Lung (tissue), 12 donors: ENCODE results near the gene CNTNAP2. TPM values are rescaled to one million over a fixed set of nuclear protein-coding genes. Genes with fewer than 3 reads are reported as not detected.

Experiments used
- ATAC-seq: fragments of 200-7000 bp; cut with Tn5 transposase; one replicate; pipeline ENCODE4 v1.9.1; 2020; ENCODE audit warnings: moderate number of reproducible peaks; ENCODE audit not compliant: insufficient read depth, low FRiP score
- DNase-seq, 3 donors: peaks; one replicate each; pipeline ENCODE4 v3.0.0-alpha.2; 2013 to 2017
- H3K27ac ChIP-seq, 2 donors: one replicate each; pipeline ENCODE4 v1.5.1; 2013; ENCODE audit warnings: mild to moderate bottlenecking in 2 of 2, moderate library complexity in 2 of 2, control low read depth in 1 of 2, inconsistent platforms in 1 of 2, low read depth in 1 of 2, low read length in 1 of 2
- H3K27me3 ChIP-seq, 3 donors: one replicate each; pipeline ENCODE4 v1.5.1; 2013; ENCODE audit warnings: low read length in 2 of 3; ENCODE audit not compliant: control insufficient read depth in 3 of 3, insufficient read depth in 3 of 3
- H3K36me3 ChIP-seq, 4 donors: one replicate each; pipeline ENCODE4 v1.5.1; 2013; ENCODE audit warnings: low read length in 4 of 4, mild to moderate bottlenecking in 1 of 4, moderate library complexity in 1 of 4; ENCODE audit not compliant: control insufficient read depth in 4 of 4, insufficient read depth in 4 of 4
- H3K4me1 ChIP-seq, 5 donors: one replicate each; pipeline ENCODE4 v1.5.1; 2013; ENCODE audit warnings: low read length in 5 of 5, mild to moderate bottlenecking in 2 of 5, moderate library complexity in 1 of 5; ENCODE audit not compliant: control insufficient read depth in 5 of 5, insufficient read depth in 5 of 5
- H3K4me3 ChIP-seq: one replicate; pipeline ENCODE4 v1.5.1; 2013; ENCODE audit warnings: mild to moderate bottlenecking, control low read depth, moderate library complexity
- H3K9ac ChIP-seq, 2 donors: one replicate each; pipeline ENCODE4 v1.5.1; 2013; ENCODE audit warnings: low read length in 2 of 2, control low read depth in 1 of 2; ENCODE audit not compliant: insufficient read depth in 1 of 2
- H3K9me3 ChIP-seq, 4 donors: one replicate each; pipeline ENCODE4 v1.5.1; 2013; ENCODE audit warnings: low read length in 3 of 4, mild to moderate bottlenecking in 1 of 4, moderate library complexity in 1 of 4; ENCODE audit not compliant: control insufficient read depth in 4 of 4, insufficient read depth in 3 of 4
- WGBS, 2 donors: extraction: QIAGEN DNeasy Blood & Tissue Kit; methylation state at CpG; one replicate each; pipeline ENCODE4 v1.1.7; 2013; 5-methylcytosine and 5-hydroxymethylcytosine counted together
- polyA plus RNA-seq, 2 donors: library from polyadenylated mRNA; stranded (reverse); fragments of 200-250 nt; gene quantifications; one replicate each; pipeline ENCODE4 v1.2.1, GENCODE V29; 2013
- total RNA-seq, 2 donors: library from RNA; depleted of rRNA in 1 of 2; stranded (reverse); fragments of >200 nt in 1 of 2; gene quantifications; one replicate each; pipeline ENCODE4 v1.2.1, GENCODE V29; 2014 to 2021
- TF ChIP-seq, protein P1 (sequence below): IDR thresholded peaks from 2 replicates; pipeline ENCODE4 v1.5.1; 2012; ENCODE audit warnings: mild to moderate bottlenecking; ENCODE audit errors: control extremely low read depth, extremely low read depth
- donor health status: control.
- donor health status: control.
- donor health status: Bipolar disorder and iron deficiency.
- donor health status: healthy.
- donor health status: DM: yes; HTN: yes; CAD: no.

CNTNAP2 gene
- total and polyA plus RNA-seq, 4 donors, result 0.18 to 45.3 (median 0.52) TPM

GRCh38 chr7:146345251-146345650 is 228.7 kb downstream of the CNTNAP2 start:
- no peak for DNase-seq
- ATAC-seq, result no peak
- TF ChIP-seq, protein P1, sequence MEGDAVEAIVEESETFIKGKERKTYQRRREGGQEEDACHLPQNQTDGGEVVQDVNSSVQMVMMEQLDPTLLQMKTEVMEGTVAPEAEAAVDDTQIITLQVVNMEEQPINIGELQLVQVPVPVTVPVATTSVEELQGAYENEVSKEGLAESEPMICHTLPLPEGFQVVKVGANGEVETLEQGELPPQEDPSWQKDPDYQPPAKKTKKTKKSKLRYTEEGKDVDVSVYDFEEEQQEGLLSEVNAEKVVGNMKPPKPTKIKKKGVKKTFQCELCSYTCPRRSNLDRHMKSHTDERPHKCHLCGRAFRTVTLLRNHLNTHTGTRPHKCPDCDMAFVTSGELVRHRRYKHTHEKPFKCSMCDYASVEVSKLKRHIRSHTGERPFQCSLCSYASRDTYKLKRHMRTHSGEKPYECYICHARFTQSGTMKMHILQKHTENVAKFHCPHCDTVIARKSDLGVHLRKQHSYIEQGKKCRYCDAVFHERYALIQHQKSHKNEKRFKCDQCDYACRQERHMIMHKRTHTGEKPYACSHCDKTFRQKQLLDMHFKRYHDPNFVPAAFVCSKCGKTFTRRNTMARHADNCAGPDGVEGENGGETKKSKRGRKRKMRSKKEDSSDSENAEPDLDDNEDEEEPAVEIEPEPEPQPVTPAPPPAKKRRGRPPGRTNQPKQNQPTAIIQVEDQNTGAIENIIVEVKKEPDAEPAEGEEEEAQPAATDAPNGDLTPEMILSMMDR, result no peak
- no peak overlapping the region for H3K4me3 ChIP-seq
- no peaks in the 10 kb centered on the region for H3K4me1 ChIP-seq
- H3K9me3 ChIP-seq, result no peaks in the 10 kb centered on the region
- no peak overlapping the region for H3K9ac ChIP-seq
- no peaks in the 10 kb centered on the region for H3K36me3 ChIP-seq
- WGBS, 2 donors, result 49 to 59% methylated on average over 6 of the region's 6 CpGs
- H3K27me3 ChIP-seq, result no peaks in the 10 kb centered on the region
- no peak overlapping the region for H3K27ac ChIP-seq

- Histone ChIP-seq H3K36me3 (no peaks in the 10 kb centered on the region), H3K9ac (no peak overlapping the region), H3K4me1 (no peaks in the 10 kb centered on the region), H3K9me3 (no peaks in the 10 kb centered on the region), H3K27ac (no peak overlapping the region), H3K4me3 (no peak overlapping the region), H3K27me3 (no peaks in the 10 kb centered on the region)
- DNase-seq (no peak), ATAC-seq (no peak)
- TF ChIP-seq, protein P1, result no peak
- 84 to 87% methylated on average over 5 of the region's 5 CpGs for WGBS, 2 donors
These were observed 229.5 kb downstream of the CNTNAP2 start for GRCh38 chr7:146346096-146346495.

- no peaks in the 10 kb centered on the region for H3K4me1 ChIP-seq
- TF ChIP-seq, protein P1, result no peak
- no peaks in the 10 kb centered on the region for H3K36me3 ChIP-seq
- ATAC-seq (no peak), DNase-seq (no peak)
- 83 to 85% methylated on average over 1 of the region's 1 CpG for WGBS, 2 donors
- H3K27me3 ChIP-seq, result no peaks in the 10 kb centered on the region
- no peaks in the 10 kb centered on the region for H3K9me3 ChIP-seq
- H3K27ac ChIP-seq, result no peak overlapping the region
- no peak overlapping the region for H3K4me3 ChIP-seq
- no peak overlapping the region for H3K9ac ChIP-seq
These were observed 238.6 kb downstream of the CNTNAP2 start for GRCh38 chr7:146355216-146355615.

GRCh38 chr7:146359176-146359575 is 242.6 kb downstream of the CNTNAP2 start:
- no peak overlapping the region for H3K4me3 ChIP-seq
- no peaks in the 10 kb centered on the region for H3K9me3 ChIP-seq
- H3K27ac ChIP-seq, result no peak overlapping the region
- DNase-seq, result no peak
- H3K27me3 ChIP-seq, result no peaks in the 10 kb centered on the region
- WGBS, 2 donors, result 47 to 52% methylated on average over 2 of the region's 2 CpGs
- TF ChIP-seq, protein P1, result no peak
- ATAC-seq, result no peak
- no peaks in the 10 kb centered on the region for H3K36me3 ChIP-seq
- no peak overlapping the region for H3K9ac ChIP-seq
- no peaks in the 10 kb centered on the region for H3K4me1 ChIP-seq
